ENCODE results near the gene RAD51B. TPM values are rescaled to one million over a fixed set of nuclear protein-coding genes. Genes with fewer than 3 reads are reported as not detected.

Gene RAD51B
- total and polyA plus RNA-seq, 2 donors (not counting 1 experiment from before 2014, with no cell fraction given), result 4.6 to 16.3 TPM

- Histone ChIP-seq H3K27me3 (ENCODE audit: control insufficient read depth, insufficient read depth, low read length) (no peaks in the 10 kb centered on the region), H3K27ac (ENCODE audit: insufficient read depth, low read length) (no peak overlapping the region), H3K4me2 (ENCODE audit: extremely low read depth, insufficient read depth, low read length) (no peak overlapping the region), H2AFZ (ENCODE audit: low read length) (no peak overlapping the region), H3K9me3 (ENCODE audit: control insufficient read depth, insufficient read depth, low read depth, low read length) (no peaks in the 10 kb centered on the region), H3K4me3 (replicated peaks in 1 of 4; ENCODE audit: control extremely low read depth in 1 of 4, insufficient read depth in 1 of 4, low read depth in 3 of 4, low read length in 4 of 4) (no peak overlapping the region), H3K36me3 (ENCODE audit: control insufficient read depth, insufficient read depth, low read length) (no peaks in the 10 kb centered on the region), H3K79me2 (ENCODE audit: control insufficient read depth, insufficient read depth, low read length) (no peaks in the 10 kb centered on the region), H4K20me1 (ENCODE audit: control insufficient read depth, extremely low read depth, insufficient read depth, low read length) (no peaks in the 10 kb centered on the region), H3K4me1 (ENCODE audit: control insufficient read depth, extremely low read depth, insufficient read depth, low read length) (no peaks in the 10 kb centered on the region), H3K9ac (ENCODE audit: insufficient read depth, low read length) (no peak overlapping the region)
- no peak for DNase-seq (ENCODE audit: low read depth in 2 of 2)
- TF ChIP-seq CTCF (conservative IDR thresholded peaks at IDR 0.05 in 1 of 2, IDR thresholded peaks at IDR 0.05 in 1 of 2; ENCODE audit: low read depth in 1 of 2, low read length in 2 of 2) (no peak), EZH2 (IDR thresholded peaks at IDR 0.05; ENCODE audit: low read length, missing control alignments) (no peak)
These were observed 505.8 kb downstream of the RAD51B start for GRCh38 chr14:68325267-68325807.

GRCh38 chr14:68327231-68327630, 507.7 kb downstream of the RAD51B start:
- H3K36me3 ChIP-seq (ENCODE audit: control insufficient read depth, insufficient read depth, low read length), result no peaks in the 10 kb centered on the region
- H4K20me1 ChIP-seq (ENCODE audit: control insufficient read depth, extremely low read depth, insufficient read depth, low read length), result no peaks in the 10 kb centered on the region
- H2AFZ ChIP-seq (ENCODE audit: low read length), result no peak overlapping the region
- TF ChIP-seq CTCF (conservative IDR thresholded peaks at IDR 0.05 in 1 of 2, IDR thresholded peaks at IDR 0.05 in 1 of 2; ENCODE audit: low read depth in 1 of 2, low read length in 2 of 2) (no peak), EZH2 (IDR thresholded peaks at IDR 0.05; ENCODE audit: low read length, missing control alignments) (no peak)
- no peak overlapping the region for H3K27ac ChIP-seq (ENCODE audit: insufficient read depth, low read length)
- H3K4me3 ChIP-seq (replicated peaks in 1 of 4; ENCODE audit: control extremely low read depth in 1 of 4, insufficient read depth in 1 of 4, low read depth in 3 of 4, low read length in 4 of 4), result no peak overlapping the region
- no peaks in the 10 kb centered on the region for H3K9me3 ChIP-seq (ENCODE audit: control insufficient read depth, insufficient read depth, low read depth, low read length)
- no peaks in the 10 kb centered on the region for H3K27me3 ChIP-seq (ENCODE audit: control insufficient read depth, insufficient read depth, low read length)
- DNase-seq (ENCODE audit: low read depth in 2 of 2), result no peak
- no peaks in the 10 kb centered on the region for H3K4me1 ChIP-seq (ENCODE audit: control insufficient read depth, extremely low read depth, insufficient read depth, low read length)
- H3K9ac ChIP-seq (ENCODE audit: insufficient read depth, low read length), result no peak overlapping the region
- no peak overlapping the region for H3K4me2 ChIP-seq (ENCODE audit: extremely low read depth, insufficient read depth, low read length)
- H3K79me2 ChIP-seq (ENCODE audit: control insufficient read depth, insufficient read depth, low read length), result no peaks in the 10 kb centered on the region

GRCh38 chr14:68328509-68328908, 508.9 kb downstream of the RAD51B start:
- no peaks in the 10 kb centered on the region for H3K79me2 ChIP-seq (ENCODE audit: control insufficient read depth, insufficient read depth, low read length)
- H3K4me1 ChIP-seq (ENCODE audit: control insufficient read depth, extremely low read depth, insufficient read depth, low read length), result no peaks in the 10 kb centered on the region
- H3K36me3 ChIP-seq (ENCODE audit: control insufficient read depth, insufficient read depth, low read length), result no peaks in the 10 kb centered on the region
- H3K27ac ChIP-seq (ENCODE audit: insufficient read depth, low read length), result no peak overlapping the region
- no peak for DNase-seq (ENCODE audit: low read depth in 2 of 2)
- no peak overlapping the region for H3K4me3 ChIP-seq (replicated peaks in 1 of 4; ENCODE audit: control extremely low read depth in 1 of 4, insufficient read depth in 1 of 4, low read depth in 3 of 4, low read length in 4 of 4)
- no peak overlapping the region for H2AFZ ChIP-seq (ENCODE audit: low read length)
- H3K9me3 ChIP-seq (ENCODE audit: control insufficient read depth, insufficient read depth, low read depth, low read length), result no peaks in the 10 kb centered on the region
- H4K20me1 ChIP-seq (ENCODE audit: control insufficient read depth, extremely low read depth, insufficient read depth, low read length), result no peaks in the 10 kb centered on the region
- no peak overlapping the region for H3K4me2 ChIP-seq (ENCODE audit: extremely low read depth, insufficient read depth, low read length)
- TF ChIP-seq EZH2 (IDR thresholded peaks at IDR 0.05; ENCODE audit: low read length, missing control alignments) (no peak), CTCF (conservative IDR thresholded peaks at IDR 0.05 in 1 of 2, IDR thresholded peaks at IDR 0.05 in 1 of 2; ENCODE audit: low read depth in 1 of 2, low read length in 2 of 2) (no peak)
- no peaks in the 10 kb centered on the region for H3K27me3 ChIP-seq (ENCODE audit: control insufficient read depth, insufficient read depth, low read length)
- no peak overlapping the region for H3K9ac ChIP-seq (ENCODE audit: insufficient read depth, low read length)
